ENCODE measurements around the gene RAB3GAP2. TPM values are rescaled to one million over a fixed set of nuclear protein-coding genes. Genes with fewer than 3 reads are reported as not detected.
"Not testable (repeated sequence)": the region's sequence is repeated elsewhere in the genome, so short reads cannot be mapped to it uniquely, and the experiment has no call there.

RAB3GAP2 gene
- total and polyA plus RNA-seq, 2 donors (not counting 1 experiment from before 2014, with no cell fraction given) = 31.0 to 43.8 TPM

GRCh38 chr1:220250681-220251080 is 21.6 kb downstream of the RAB3GAP2 start:
- Histone ChIP-seq H3K79me2 (ENCODE audit: control insufficient read depth, insufficient read depth, low read length) (peaks cover 7% of the 10 kb centered on the region), H2AFZ (ENCODE audit: low read length) (no peak overlapping the region), H4K20me1 (ENCODE audit: control insufficient read depth, extremely low read depth, insufficient read depth, low read length) (no peaks in the 10 kb centered on the region), H3K4me3 (replicated peaks in 1 of 4; ENCODE audit: control extremely low read depth in 1 of 4, insufficient read depth in 1 of 4, low read depth in 3 of 4, low read length in 4 of 4) (no peak overlapping the region), H3K27ac (ENCODE audit: insufficient read depth, low read length) (no peak overlapping the region), H3K4me2 (ENCODE audit: extremely low read depth, insufficient read depth, low read length) (no peak overlapping the region), H3K9me3 (ENCODE audit: control insufficient read depth, insufficient read depth, low read depth, low read length) (no peaks in the 10 kb centered on the region), H3K9ac (ENCODE audit: insufficient read depth, low read length) (no peak overlapping the region), H3K36me3 (ENCODE audit: control insufficient read depth, insufficient read depth, low read length) (peaks cover 7% of the 10 kb centered on the region), H3K27me3 (ENCODE audit: control insufficient read depth, insufficient read depth, low read length) (no peaks in the 10 kb centered on the region), H3K4me1 (ENCODE audit: control insufficient read depth, extremely low read depth, insufficient read depth, low read length) (no peaks in the 10 kb centered on the region)
- TF ChIP-seq CTCF (conservative IDR thresholded peaks at IDR 0.05 in 1 of 2, IDR thresholded peaks at IDR 0.05 in 1 of 2; ENCODE audit: low read depth in 1 of 2, low read length in 2 of 2) (no peak), EZH2 (IDR thresholded peaks at IDR 0.05; ENCODE audit: low read length, missing control alignments) (no peak)
- DNase-seq (ENCODE audit: low read depth in 2 of 2) = no peak

- Histone ChIP-seq H3K9ac (ENCODE audit: insufficient read depth, low read length) (no peak overlapping the region), H3K27me3 (ENCODE audit: control insufficient read depth, insufficient read depth, low read length) (no peaks in the 10 kb centered on the region), H3K36me3 (ENCODE audit: control insufficient read depth, insufficient read depth, low read length) (peaks cover 7% of the 10 kb centered on the region), H3K4me1 (ENCODE audit: control insufficient read depth, extremely low read depth, insufficient read depth, low read length) (no peaks in the 10 kb centered on the region), H3K27ac (ENCODE audit: insufficient read depth, low read length) (no peak overlapping the region), H3K4me2 (ENCODE audit: extremely low read depth, insufficient read depth, low read length) (no peak overlapping the region), H3K79me2 (ENCODE audit: control insufficient read depth, insufficient read depth, low read length) (peaks cover 6% of the 10 kb centered on the region), H4K20me1 (ENCODE audit: control insufficient read depth, extremely low read depth, insufficient read depth, low read length) (no peaks in the 10 kb centered on the region), H2AFZ (ENCODE audit: low read length) (no peak overlapping the region), H3K4me3 (replicated peaks in 1 of 4; ENCODE audit: control extremely low read depth in 1 of 4, insufficient read depth in 1 of 4, low read depth in 3 of 4, low read length in 4 of 4) (no peak overlapping the region), H3K9me3 (ENCODE audit: control insufficient read depth, insufficient read depth, low read depth, low read length) (no peaks in the 10 kb centered on the region)
- TF ChIP-seq CTCF (conservative IDR thresholded peaks at IDR 0.05 in 1 of 2, IDR thresholded peaks at IDR 0.05 in 1 of 2; ENCODE audit: low read depth in 1 of 2, low read length in 2 of 2) (no peak), EZH2 (IDR thresholded peaks at IDR 0.05; ENCODE audit: low read length, missing control alignments) (no peak)
- no peak for DNase-seq (ENCODE audit: low read depth in 2 of 2)
Measured at GRCh38 chr1:220249522-220249921, 22.7 kb downstream of the RAB3GAP2 start.

- not testable (repeated sequence) for DNase-seq (ENCODE audit: low read depth in 2 of 2); H3K9ac ChIP-seq (ENCODE audit: insufficient read depth, low read length); H3K79me2 ChIP-seq (ENCODE audit: control insufficient read depth, insufficient read depth, low read length)
Measured at GRCh38 chr1:220248715-220249265, 23.5 kb downstream of the RAB3GAP2 start.

GRCh38 chr1:220245900-220246299 is 26.4 kb downstream of the RAB3GAP2 start:
- H3K4me3 ChIP-seq (replicated peaks in 1 of 4; ENCODE audit: control extremely low read depth in 1 of 4, insufficient read depth in 1 of 4, low read depth in 3 of 4, low read length in 4 of 4); H3K9me3 ChIP-seq (ENCODE audit: control insufficient read depth, insufficient read depth, low read depth, low read length); H2AFZ ChIP-seq (ENCODE audit: low read length); H3K4me1 ChIP-seq (ENCODE audit: control insufficient read depth, extremely low read depth, insufficient read depth, low read length); H3K4me2 ChIP-seq (ENCODE audit: extremely low read depth, insufficient read depth, low read length); DNase-seq (ENCODE audit: low read depth in 2 of 2); H3K36me3 ChIP-seq (ENCODE audit: control insufficient read depth, insufficient read depth, low read length); H3K27me3 ChIP-seq (ENCODE audit: control insufficient read depth, insufficient read depth, low read length); H4K20me1 ChIP-seq (ENCODE audit: control insufficient read depth, extremely low read depth, insufficient read depth, low read length); H3K27ac ChIP-seq (ENCODE audit: insufficient read depth, low read length); H3K9ac ChIP-seq (ENCODE audit: insufficient read depth, low read length): not testable (repeated sequence)
- peaks cover 15% of the 10 kb centered on the region for H3K79me2 ChIP-seq (ENCODE audit: control insufficient read depth, insufficient read depth, low read length)

More at GRCh38 chr1:220248715-220249265, 23.5 kb downstream of the RAB3GAP2 start:
- not testable (repeated sequence) for H3K4me1 ChIP-seq (ENCODE audit: control insufficient read depth, extremely low read depth, insufficient read depth, low read length); H2AFZ ChIP-seq (ENCODE audit: low read length); H3K27ac ChIP-seq (ENCODE audit: insufficient read depth, low read length); H3K27me3 ChIP-seq (ENCODE audit: control insufficient read depth, insufficient read depth, low read length); H3K4me2 ChIP-seq (ENCODE audit: extremely low read depth, insufficient read depth, low read length); H4K20me1 ChIP-seq (ENCODE audit: control insufficient read depth, extremely low read depth, insufficient read depth, low read length); H3K9me3 ChIP-seq (ENCODE audit: control insufficient read depth, insufficient read depth, low read depth, low read length); H3K36me3 ChIP-seq (ENCODE audit: control insufficient read depth, insufficient read depth, low read length); H3K4me3 ChIP-seq (replicated peaks in 1 of 4; ENCODE audit: control extremely low read depth in 1 of 4, insufficient read depth in 1 of 4, low read depth in 3 of 4, low read length in 4 of 4)

Data from fibroblast of lung (primary cell).